ENCODE data around the gene NCAPG. TPM values are rescaled to one million over a fixed set of nuclear protein-coding genes. Genes with fewer than 3 reads are reported as not detected.
A peak's percentile ranks its signal among the peaks of the same experiment; 100 is the strongest.

Gene NCAPG
- polyA plus RNA-seq, 1 donor from 2014 or later: 3.1 TPM

DNA sequence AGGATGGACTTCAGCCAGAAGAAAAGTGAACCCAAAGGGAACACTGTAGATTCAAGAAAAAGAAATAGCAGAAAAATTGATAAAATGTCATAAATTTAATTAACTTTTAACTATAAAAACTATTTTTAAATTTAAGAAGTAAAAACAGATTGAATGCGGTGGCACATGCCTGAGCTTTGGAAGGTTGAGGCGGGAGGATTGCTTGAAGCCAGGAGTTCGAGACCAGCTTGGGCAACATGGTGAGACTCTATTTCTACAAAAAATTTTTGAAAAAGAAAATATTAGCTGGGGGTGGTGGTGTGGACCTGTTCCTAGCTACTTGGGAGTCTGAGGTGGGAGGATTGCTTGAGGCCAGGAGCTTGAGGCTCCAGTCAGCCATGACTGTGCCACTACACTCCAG is 32.3 kb upstream of the NCAPG start (continued):
- TF ChIP-seq RAD21 (conservative IDR thresholded peaks at IDR 0.05): no peak
- TF ChIP-seq POLR2AphosphoS5 (IDR thresholded peaks at IDR 0.05): no peak
- TF ChIP-seq MXI1 (conservative IDR thresholded peaks at IDR 0.05; ENCODE audit: poor library complexity, severe bottlenecking): no peak

DNA sequence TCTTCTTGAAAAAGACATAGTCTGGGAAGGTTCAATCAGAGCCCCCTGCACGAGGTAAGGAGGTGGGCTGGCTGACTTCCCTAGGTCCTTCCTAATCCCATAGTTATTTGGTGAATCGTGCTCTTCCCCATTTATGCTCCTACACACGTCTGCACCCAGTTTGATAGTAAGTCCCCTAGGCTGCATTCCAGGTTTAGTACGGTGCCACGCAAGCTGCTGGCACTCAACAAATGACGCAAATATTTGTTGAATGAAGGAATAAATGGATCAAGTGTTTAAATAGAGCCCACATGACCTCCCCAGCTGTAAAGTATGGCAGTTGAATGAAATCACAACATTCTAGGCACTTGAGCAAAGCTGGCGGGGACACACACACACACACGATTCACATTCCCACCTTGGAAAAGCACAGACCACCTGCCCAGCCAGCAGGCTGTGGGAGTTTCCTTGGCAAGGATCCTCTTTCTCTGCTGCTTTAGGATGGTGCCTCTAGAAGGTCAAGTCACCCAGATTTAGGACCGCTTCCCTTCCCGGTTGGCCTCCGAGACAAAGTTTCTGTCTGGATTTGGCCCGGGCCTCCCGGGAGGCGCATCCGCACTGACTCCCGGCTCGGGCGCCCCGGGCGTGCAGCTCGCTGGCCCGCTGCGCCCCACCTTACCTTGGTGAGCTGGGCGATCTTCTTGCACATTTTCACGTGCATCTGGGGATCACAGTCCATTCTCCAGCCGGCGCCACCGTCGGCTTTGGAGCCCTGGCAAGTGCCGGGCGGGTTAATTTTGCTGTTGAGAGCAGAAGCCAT is 30.1 kb upstream of the NCAPG start:
- peak overlapping the region; percentile 45 for H2AFZ ChIP-seq (ENCODE audit: low read depth, low read length)

More for the DNA sequence above, 30.1 kb upstream of the NCAPG start:
- peak overlapping the region; percentile 43 for H3K4me2 ChIP-seq (ENCODE audit: low read length)
- H3K9me3 ChIP-seq (ENCODE audit: low read length): no peaks in the 10 kb centered on the region
- no peak overlapping the region for H3K27ac ChIP-seq (ENCODE audit: low read length)
- H4K20me1 ChIP-seq (ENCODE audit: insufficient read depth): no peaks in the 10 kb centered on the region
- peak overlapping the region; percentile 69 for H3K4me3 ChIP-seq (ENCODE audit: low read length)
- no peaks in the 10 kb centered on the region for H3K79me2 ChIP-seq (replicated peaks; ENCODE audit: insufficient read depth, low read length)
- H3K36me3 ChIP-seq (ENCODE audit: insufficient read depth, low read length): no peaks in the 10 kb centered on the region
- peak overlapping the region; percentile 36 for H3K9ac ChIP-seq (ENCODE audit: low read length)
- TF ChIP-seq MXI1 (conservative IDR thresholded peaks at IDR 0.05; ENCODE audit: poor library complexity, severe bottlenecking): no peak
- no peak for TF ChIP-seq EP300 (conservative IDR thresholded peaks at IDR 0.05; ENCODE audit: poor library complexity, severe bottlenecking)
- TF ChIP-seq EZH2 (IDR thresholded peaks at IDR 0.05; ENCODE audit: borderline replicate concordance, insufficient read depth, low read length, poor library complexity, severe bottlenecking): no peak
- TF ChIP-seq, protein P1, sequence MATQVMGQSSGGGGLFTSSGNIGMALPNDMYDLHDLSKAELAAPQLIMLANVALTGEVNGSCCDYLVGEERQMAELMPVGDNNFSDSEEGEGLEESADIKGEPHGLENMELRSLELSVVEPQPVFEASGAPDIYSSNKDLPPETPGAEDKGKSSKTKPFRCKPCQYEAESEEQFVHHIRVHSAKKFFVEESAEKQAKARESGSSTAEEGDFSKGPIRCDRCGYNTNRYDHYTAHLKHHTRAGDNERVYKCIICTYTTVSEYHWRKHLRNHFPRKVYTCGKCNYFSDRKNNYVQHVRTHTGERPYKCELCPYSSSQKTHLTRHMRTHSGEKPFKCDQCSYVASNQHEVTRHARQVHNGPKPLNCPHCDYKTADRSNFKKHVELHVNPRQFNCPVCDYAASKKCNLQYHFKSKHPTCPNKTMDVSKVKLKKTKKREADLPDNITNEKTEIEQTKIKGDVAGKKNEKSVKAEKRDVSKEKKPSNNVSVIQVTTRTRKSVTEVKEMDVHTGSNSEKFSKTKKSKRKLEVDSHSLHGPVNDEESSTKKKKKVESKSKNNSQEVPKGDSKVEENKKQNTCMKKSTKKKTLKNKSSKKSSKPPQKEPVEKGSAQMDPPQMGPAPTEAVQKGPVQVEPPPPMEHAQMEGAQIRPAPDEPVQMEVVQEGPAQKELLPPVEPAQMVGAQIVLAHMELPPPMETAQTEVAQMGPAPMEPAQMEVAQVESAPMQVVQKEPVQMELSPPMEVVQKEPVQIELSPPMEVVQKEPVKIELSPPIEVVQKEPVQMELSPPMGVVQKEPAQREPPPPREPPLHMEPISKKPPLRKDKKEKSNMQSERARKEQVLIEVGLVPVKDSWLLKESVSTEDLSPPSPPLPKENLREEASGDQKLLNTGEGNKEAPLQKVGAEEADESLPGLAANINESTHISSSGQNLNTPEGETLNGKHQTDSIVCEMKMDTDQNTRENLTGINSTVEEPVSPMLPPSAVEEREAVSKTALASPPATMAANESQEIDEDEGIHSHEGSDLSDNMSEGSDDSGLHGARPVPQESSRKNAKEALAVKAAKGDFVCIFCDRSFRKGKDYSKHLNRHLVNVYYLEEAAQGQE (IDR thresholded peaks at IDR 0.05; ENCODE audit: borderline replicate concordance): no peak
- TF ChIP-seq SMC3 (conservative IDR thresholded peaks at IDR 0.05; ENCODE audit: poor library complexity): no peak
- no peak for TF ChIP-seq POLR2AphosphoS5 (IDR thresholded peaks at IDR 0.05)
- no peak for TF ChIP-seq RAD21 (conservative IDR thresholded peaks at IDR 0.05)
- TF ChIP-seq, protein P2, sequence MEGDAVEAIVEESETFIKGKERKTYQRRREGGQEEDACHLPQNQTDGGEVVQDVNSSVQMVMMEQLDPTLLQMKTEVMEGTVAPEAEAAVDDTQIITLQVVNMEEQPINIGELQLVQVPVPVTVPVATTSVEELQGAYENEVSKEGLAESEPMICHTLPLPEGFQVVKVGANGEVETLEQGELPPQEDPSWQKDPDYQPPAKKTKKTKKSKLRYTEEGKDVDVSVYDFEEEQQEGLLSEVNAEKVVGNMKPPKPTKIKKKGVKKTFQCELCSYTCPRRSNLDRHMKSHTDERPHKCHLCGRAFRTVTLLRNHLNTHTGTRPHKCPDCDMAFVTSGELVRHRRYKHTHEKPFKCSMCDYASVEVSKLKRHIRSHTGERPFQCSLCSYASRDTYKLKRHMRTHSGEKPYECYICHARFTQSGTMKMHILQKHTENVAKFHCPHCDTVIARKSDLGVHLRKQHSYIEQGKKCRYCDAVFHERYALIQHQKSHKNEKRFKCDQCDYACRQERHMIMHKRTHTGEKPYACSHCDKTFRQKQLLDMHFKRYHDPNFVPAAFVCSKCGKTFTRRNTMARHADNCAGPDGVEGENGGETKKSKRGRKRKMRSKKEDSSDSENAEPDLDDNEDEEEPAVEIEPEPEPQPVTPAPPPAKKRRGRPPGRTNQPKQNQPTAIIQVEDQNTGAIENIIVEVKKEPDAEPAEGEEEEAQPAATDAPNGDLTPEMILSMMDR (IDR thresholded peaks at IDR 0.05; ENCODE audit: poor library complexity, severe bottlenecking): no peak
- no peak for TF ChIP-seq TAF1 (IDR thresholded peaks at IDR 0.05; ENCODE audit: low read depth)
- H3K9me2 ChIP-seq (ENCODE audit: insufficient read depth, low read length): no peaks in the 10 kb centered on the region
- H3K27me3 ChIP-seq (ENCODE audit: insufficient read depth, low read depth, low read length): peaks cover 37% of the 10 kb centered on the region
- no peaks in the 10 kb centered on the region for H3F3A ChIP-seq (ENCODE audit: insufficient read depth, low read length, poor library complexity, severe bottlenecking)

Data from neural cell (in vitro differentiated cells).